ENCODE data around the gene SDK2. TPM values are rescaled to one million over a fixed set of nuclear protein-coding genes. Genes with fewer than 3 reads are reported as not detected.
A peak's percentile ranks its signal among the peaks of the same experiment; 100 is the strongest.

Gene SDK2
- total RNA-seq, 1 donor from 2014 or later = 11.2 TPM

DNA sequence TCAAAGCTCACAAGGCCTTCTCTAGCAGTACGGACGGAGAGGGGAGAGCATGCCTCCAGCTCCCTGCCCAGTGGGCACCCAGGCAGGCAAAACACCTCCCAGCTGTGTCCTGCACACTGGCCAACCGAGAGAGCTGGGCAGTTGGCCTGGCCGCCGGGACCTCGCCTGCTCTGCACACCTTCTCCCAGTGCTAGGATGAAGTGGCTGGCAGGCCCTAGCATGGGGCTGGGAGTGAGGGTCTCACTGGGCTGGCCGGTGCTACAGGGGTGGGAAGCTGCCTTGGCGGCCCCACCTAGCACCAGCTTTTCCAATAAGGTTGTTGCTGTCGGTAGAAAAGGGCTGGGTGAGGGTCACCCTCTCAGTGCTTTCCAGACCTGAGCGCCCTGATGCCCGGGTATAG is 60.2 kb downstream of the SDK2 start:
- Mint-ChIP-seq H3K27ac (ENCODE audit: unreplicated experiment) (no peak overlapping the region), H3K4me3 (ENCODE audit: unreplicated experiment) (no peak overlapping the region), H3K36me3 (ENCODE audit: low read depth, unreplicated experiment) (peaks cover 3% of the 10 kb centered on the region), H3K27me3 (ENCODE audit: low read depth, unreplicated experiment) (peaks cover 24% of the 10 kb centered on the region), H3K9me3 (ENCODE audit: unreplicated experiment) (peaks cover under 1% of the 10 kb centered on the region), H3K4me1 (ENCODE audit: low read depth, unreplicated experiment) (peaks cover 9% of the 10 kb centered on the region)
- H3K79me2 ChIP-seq (ENCODE audit: insufficient read depth, low read length) = no peaks in the 10 kb centered on the region
- H3K36me3 ChIP-seq (ENCODE audit: insufficient read depth, low read length) = no peaks in the 10 kb centered on the region
- H3K27me3 ChIP-seq (ENCODE audit: insufficient read depth, low read length) = no peaks in the 10 kb centered on the region
- no peaks in the 10 kb centered on the region for H3K4me1 ChIP-seq (ENCODE audit: insufficient read depth, low read length)
- no peak for TF ChIP-seq CTCF (IDR thresholded peaks at IDR 0.05; ENCODE audit: insufficient read depth, low read depth, low read length)
- TF ChIP-seq EZH2 (IDR thresholded peaks at IDR 0.05; ENCODE audit: insufficient read depth, low read length) = no peak
- H3K4me3 ChIP-seq (ENCODE audit: insufficient read depth, low read depth, low read length) = no peak overlapping the region
- H3K4me2 ChIP-seq (ENCODE audit: low read length) = no peak overlapping the region
- H2AFZ ChIP-seq (ENCODE audit: low read depth, low read length) = no peak overlapping the region
- H4K20me1 ChIP-seq (ENCODE audit: insufficient read depth, low read length) = no peaks in the 10 kb centered on the region
- FAIRE-seq (no peak), DNase-seq (ENCODE audit: low read depth) (no peak)
- no peak overlapping the region for H3K27ac ChIP-seq (ENCODE audit: low read depth, low read length)
- H3K9ac ChIP-seq (ENCODE audit: low read length) = no peak overlapping the region
- H3K9me3 ChIP-seq (ENCODE audit: insufficient read depth, low read depth, low read length) = no peaks in the 10 kb centered on the region

DNA sequence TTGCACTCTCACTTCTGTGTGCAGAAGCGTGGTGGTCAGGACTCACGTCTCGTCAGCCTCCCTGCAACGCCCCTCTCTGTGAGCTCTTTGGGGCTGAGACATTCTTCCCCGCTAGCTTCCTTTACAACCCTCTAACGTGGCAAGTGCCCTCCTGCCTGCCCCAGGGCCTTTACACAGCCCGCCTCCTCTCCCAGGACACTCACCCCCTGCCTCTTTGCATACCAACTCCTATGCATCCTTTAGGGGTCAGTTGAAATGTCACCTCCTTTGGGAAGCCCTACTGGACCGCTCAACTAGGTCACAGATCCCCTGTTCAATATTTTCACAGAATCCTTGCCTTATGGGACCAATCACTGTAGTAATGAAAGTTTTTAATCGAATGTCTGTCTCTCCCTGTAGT is 61.4 kb downstream of the SDK2 start:
- H3K9ac ChIP-seq (ENCODE audit: low read length) = no peak overlapping the region
- H4K20me1 ChIP-seq (ENCODE audit: insufficient read depth, low read length) = no peaks in the 10 kb centered on the region
- DNase-seq (ENCODE audit: low read depth) (no peak), FAIRE-seq (no peak)
- H3K9me3 ChIP-seq (ENCODE audit: insufficient read depth, low read depth, low read length) = no peaks in the 10 kb centered on the region
- no peaks in the 10 kb centered on the region for H3K27me3 ChIP-seq (ENCODE audit: insufficient read depth, low read length)
- peaks cover 2% of the 10 kb centered on the region for H3K36me3 Mint-ChIP-seq (ENCODE audit: low read depth, unreplicated experiment)
- H3K4me2 ChIP-seq (ENCODE audit: low read length) = no peak overlapping the region
- peaks cover 24% of the 10 kb centered on the region for H3K27me3 Mint-ChIP-seq (ENCODE audit: low read depth, unreplicated experiment)
- no peak overlapping the region for H3K27ac ChIP-seq (ENCODE audit: low read depth, low read length)
- H3K79me2 ChIP-seq (ENCODE audit: insufficient read depth, low read length) = no peaks in the 10 kb centered on the region
- H3K4me3 Mint-ChIP-seq (ENCODE audit: unreplicated experiment) = no peak overlapping the region
- no peak overlapping the region for H2AFZ ChIP-seq (ENCODE audit: low read depth, low read length)
- H3K9me3 Mint-ChIP-seq (ENCODE audit: unreplicated experiment) = peaks cover 2% of the 10 kb centered on the region
- no peaks in the 10 kb centered on the region for H3K4me1 ChIP-seq (ENCODE audit: insufficient read depth, low read length)
- H3K4me3 ChIP-seq (ENCODE audit: insufficient read depth, low read depth, low read length) = no peak overlapping the region
- peak overlapping the region; percentile 11 for H3K27ac Mint-ChIP-seq (ENCODE audit: unreplicated experiment)
- H3K4me1 Mint-ChIP-seq (ENCODE audit: low read depth, unreplicated experiment) = peaks cover 5% of the 10 kb centered on the region
- no peak for TF ChIP-seq CTCF (IDR thresholded peaks at IDR 0.05; ENCODE audit: insufficient read depth, low read depth, low read length)
- no peak for TF ChIP-seq EZH2 (IDR thresholded peaks at IDR 0.05; ENCODE audit: insufficient read depth, low read length)
- no peaks in the 10 kb centered on the region for H3K36me3 ChIP-seq (ENCODE audit: insufficient read depth, low read length)

- peaks cover 27% of the 10 kb centered on the region for H3K27me3 Mint-ChIP-seq (ENCODE audit: low read depth, unreplicated experiment)
- H3K27me3 ChIP-seq (ENCODE audit: insufficient read depth, low read length) = no peaks in the 10 kb centered on the region
- no peak for DNase-seq (ENCODE audit: low read depth)
- peaks cover 5% of the 10 kb centered on the region for H3K9me3 Mint-ChIP-seq (ENCODE audit: unreplicated experiment)
- H3K9ac ChIP-seq (ENCODE audit: low read length) = no peak overlapping the region
- peaks cover 3% of the 10 kb centered on the region for H3K4me1 Mint-ChIP-seq (ENCODE audit: low read depth, unreplicated experiment)
- H3K79me2 ChIP-seq (ENCODE audit: insufficient read depth, low read length) = no peaks in the 10 kb centered on the region
- no peaks in the 10 kb centered on the region for H3K36me3 ChIP-seq (ENCODE audit: insufficient read depth, low read length)
- no peaks in the 10 kb centered on the region for H3K4me1 ChIP-seq (ENCODE audit: insufficient read depth, low read length)
- no peaks in the 10 kb centered on the region for H3K9me3 ChIP-seq (ENCODE audit: insufficient read depth, low read depth, low read length)
- H3K27ac Mint-ChIP-seq (ENCODE audit: unreplicated experiment) = no peak overlapping the region
- H4K20me1 ChIP-seq (ENCODE audit: insufficient read depth, low read length) = no peaks in the 10 kb centered on the region
- H3K36me3 Mint-ChIP-seq (ENCODE audit: low read depth, unreplicated experiment) = peaks cover 5% of the 10 kb centered on the region
- no peak overlapping the region for H3K4me2 ChIP-seq (ENCODE audit: low read length)
- FAIRE-seq = no peak
- H3K4me3 Mint-ChIP-seq (ENCODE audit: unreplicated experiment) = no peak overlapping the region
- no peak overlapping the region for H3K4me3 ChIP-seq (ENCODE audit: insufficient read depth, low read depth, low read length)
- H3K27ac ChIP-seq (ENCODE audit: low read depth, low read length) = no peak overlapping the region
- no peak for TF ChIP-seq EZH2 (IDR thresholded peaks at IDR 0.05; ENCODE audit: insufficient read depth, low read length)
- TF ChIP-seq CTCF (IDR thresholded peaks at IDR 0.05; ENCODE audit: insufficient read depth, low read depth, low read length) = no peak
- no peak overlapping the region for H2AFZ ChIP-seq (ENCODE audit: low read depth, low read length)
Observed at GRCh38 chr17:73582359-73582758, 61.9 kb downstream of the SDK2 start.
